22Rv1 (cell line): ENCODE data around the gene RPL37A.
A peak's percentile ranks its signal among the peaks of the same experiment; 100 is the strongest.

Experiments
- H3K27ac ChIP-seq: fragments of 450-650 bp; 2 replicates; pipeline ENCODE4 v1.5.1; 2017
- CTCF ChIP-seq: fragments of 450-650 bp; IDR thresholded peaks from 2 replicates; pipeline ENCODE4 v1.5.1; 2017; ENCODE audit warnings: mild to moderate bottlenecking
- ZFX ChIP-seq: fragments of 450-650 bp; IDR thresholded peaks from 2 replicates; pipeline ENCODE4 v1.6.1; 2017; ENCODE audit warnings: antibody characterized with exemption, borderline replicate concordance

Gene RPL37A

DNA sequence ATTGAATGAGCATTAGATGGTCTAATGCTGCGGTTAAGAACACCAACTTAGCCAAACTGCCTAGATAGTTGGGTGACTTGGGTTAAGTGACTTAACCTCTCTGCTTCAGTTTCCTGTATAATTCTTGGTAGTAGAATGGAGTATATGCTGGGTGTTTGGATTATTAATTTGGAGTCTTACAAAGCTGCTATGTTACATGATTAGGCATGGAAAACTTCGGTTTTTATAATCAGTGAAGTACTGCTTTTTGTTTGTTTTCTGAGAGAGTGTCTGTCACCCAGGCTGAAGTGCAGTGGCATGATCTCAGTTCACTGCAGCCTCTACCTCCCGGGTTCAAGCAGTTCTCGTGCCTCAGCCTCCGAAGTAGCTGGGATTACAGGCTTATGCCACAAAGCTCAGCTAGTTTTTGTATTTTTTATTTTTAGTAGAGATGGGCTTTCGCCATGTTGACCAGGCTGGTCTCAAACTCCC lies 4.5 kb downstream of the RPL37A start:
- TF ChIP-seq CTCF (no peak), ZFX (no peak)
- no peak overlapping the region for H3K27ac ChIP-seq

DNA sequence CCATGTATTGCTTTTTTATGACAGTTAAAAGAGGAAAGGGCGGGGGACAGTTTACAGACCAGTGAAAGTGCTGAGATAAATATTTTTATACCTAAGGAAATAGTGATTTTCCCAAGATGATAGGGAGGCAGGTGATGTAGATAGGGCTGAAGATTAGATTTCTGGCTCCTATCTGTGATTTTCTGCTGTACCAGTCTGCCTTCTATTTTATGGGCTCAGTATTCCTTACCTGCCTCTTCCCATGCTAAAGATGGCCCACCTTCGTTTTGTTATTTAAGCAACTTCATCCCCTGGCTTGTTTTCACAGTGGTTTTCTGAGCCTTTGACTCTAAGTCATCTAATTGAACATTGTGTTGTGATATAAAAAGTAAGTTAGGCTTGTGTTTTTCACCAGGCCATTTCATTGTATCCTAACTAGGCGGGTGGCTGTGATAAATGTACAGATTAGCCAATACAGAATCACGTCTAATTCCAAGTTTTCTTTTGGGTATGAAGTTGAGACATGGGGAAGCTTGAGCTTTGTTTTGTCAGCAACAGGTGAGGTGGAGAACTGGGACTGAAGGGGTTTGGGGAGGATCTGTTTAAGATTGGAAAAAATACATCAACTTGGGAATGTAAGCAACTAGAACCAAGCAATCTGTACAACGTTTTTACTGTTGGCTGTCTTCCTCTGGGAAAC lies 5.2 kb downstream of the RPL37A start:
- H3K27ac ChIP-seq, result peak overlapping the region; percentile 18; the same call in 1 of the 2 replicates
- TF ChIP-seq ZFX (no peak), CTCF (no peak)

DNA sequence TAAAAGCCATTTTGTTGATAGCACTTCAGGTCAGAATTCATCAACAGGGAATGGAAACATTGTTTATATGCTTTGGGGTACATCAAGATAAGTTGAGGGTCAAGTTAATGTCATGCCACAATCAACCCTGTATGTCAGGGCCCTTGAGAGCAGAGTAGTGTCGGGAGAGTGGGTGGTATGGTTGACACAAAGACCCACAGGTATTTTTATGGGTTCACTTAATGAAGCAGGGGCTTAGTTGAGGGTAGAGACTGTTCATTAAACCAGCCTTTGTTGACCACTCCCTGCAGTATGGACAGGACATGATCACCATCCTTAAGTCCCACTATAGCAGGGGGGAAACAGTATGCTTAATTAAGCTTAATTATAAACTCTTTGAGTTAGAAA lies 5.7 kb downstream of the RPL37A start:
- peak overlapping the region; percentile 18; the same call in 1 of the 2 replicates for H3K27ac ChIP-seq
- TF ChIP-seq ZFX (no peak), CTCF (no peak)

GRCh38 chr2:216505133-216506106 lies 6.8 kb downstream of the RPL37A start:
- TF ChIP-seq CTCF, result no peak
- no peak for TF ChIP-seq ZFX
- peak overlapping the region; percentile 27; the same call in 1 of the 2 replicates for H3K27ac ChIP-seq

DNA sequence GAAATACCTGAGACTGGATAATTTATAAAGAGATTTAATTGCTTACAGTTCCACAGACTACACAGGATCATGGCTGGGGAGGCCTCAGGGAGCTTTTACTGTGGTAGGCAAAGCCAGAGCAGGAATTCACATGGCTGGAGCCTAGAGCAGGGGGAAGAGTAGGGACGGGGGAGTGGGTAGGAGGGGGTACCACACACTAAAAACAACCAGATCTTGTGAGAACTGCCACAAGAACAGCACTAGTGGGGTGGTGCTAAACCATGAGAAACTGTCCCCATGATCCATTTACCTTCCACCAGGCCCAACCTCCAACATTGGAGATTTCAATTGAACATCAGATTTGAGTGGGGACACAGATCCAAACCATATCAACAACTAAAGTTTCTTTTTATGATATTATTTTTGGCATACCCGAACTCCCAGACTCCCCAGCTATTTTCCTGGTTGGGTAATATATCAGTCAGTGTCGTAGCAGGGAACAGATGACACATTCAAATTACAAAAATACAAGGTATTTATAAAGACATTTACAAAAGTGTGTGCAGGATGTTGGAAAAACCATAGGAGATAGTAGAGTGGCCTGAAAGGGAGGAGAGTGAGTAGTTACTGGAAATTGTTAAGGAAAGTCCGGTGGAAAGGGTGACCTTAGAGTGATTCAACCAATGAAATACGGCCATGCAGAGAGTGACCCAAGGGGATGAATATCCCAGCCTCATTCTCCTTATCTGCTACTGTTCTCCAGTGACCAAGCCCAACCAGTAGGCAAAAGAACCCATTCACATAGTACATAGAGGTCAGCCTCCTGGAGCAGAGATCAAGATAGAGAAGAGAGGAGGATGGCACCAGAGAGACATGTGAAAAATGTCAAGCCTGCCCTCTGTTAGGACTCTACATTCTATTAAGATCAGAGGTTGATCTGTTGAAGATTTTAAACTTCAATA lies 8.8 kb downstream of the RPL37A start:
- no peak for TF ChIP-seq CTCF
- no peak for TF ChIP-seq ZFX
- peak overlapping the region; percentile 27; the same call in 1 of the 2 replicates for H3K27ac ChIP-seq

- H3K27ac ChIP-seq, result no peak overlapping the region
- no peak for TF ChIP-seq CTCF
- TF ChIP-seq ZFX, result no peak
Observed at GRCh38 chr2:216508229-216508628, 9.6 kb downstream of the RPL37A start.
